Stimulated activated CD4-positive, alpha-beta T cell treated with anti-CD3 and anti-CD28 coated beads, Interleukin-4, amount 100 ng/mL, for 1 hour (primary cell): ENCODE measurements around the gene CHSY1.
A peak's percentile ranks its signal among the peaks of the same experiment; 100 is the strongest.

Experiments used
- DNase-seq: peaks from one replicate; pipeline ENCODE4 v3.0.0-alpha.2; 2020

Gene CHSY1

GRCh38 chr15:101168898-101169494 lies 82.9 kb downstream of the CHSY1 start:
- no peak for DNase-seq

DNA sequence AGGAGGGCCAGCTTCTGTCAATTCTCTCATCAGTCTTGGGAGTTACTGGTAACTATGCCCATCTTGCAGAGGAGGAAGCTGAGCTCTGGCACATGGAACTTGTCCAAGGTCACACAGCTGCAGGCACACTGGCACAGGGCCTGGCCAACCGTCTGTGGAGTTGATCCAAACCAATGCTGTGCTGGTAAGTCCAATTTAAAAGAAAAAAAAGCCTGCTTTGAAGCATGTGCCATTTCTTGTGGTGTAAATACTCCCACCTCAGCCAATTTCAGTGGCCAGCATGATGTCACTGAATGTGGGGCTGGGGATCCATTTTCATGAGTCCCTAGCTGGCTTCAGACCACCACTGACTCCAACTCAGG lies 83.4 kb downstream of the CHSY1 start:
- DNase-seq: no peak

DNA sequence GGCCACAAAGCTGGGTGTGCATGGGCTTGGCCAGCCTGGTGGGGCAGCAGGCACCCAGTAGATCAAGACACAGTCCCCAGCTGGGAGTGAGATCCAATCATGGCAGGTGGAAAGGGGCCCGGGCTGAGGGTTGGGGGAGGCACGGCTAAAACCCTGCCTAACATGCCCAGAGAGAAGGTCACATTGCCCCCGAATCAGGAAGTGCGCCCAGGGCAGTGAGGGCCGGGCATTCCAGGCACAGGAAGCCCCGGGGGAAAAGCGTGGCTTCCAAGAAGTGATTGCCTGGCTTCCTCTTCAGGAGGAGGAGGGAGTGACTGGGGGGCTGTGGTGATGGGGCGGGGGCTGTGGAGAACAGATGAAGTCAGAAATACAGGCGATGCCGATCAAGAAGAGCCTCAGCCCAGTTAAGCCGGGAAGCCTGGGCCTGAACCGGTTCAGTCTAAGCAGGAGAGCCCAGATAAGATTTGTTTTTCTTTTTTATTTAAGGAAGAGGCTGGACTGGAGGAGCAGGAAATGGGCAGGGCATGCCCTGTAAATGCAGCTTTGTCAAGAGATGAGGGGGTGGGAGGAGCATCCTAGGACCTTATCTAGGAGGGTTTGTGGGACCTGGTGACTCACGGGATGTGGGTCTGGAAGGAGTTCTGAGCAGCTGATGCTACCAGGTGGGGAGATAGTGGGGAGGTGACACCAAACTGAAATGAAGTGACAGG lies 83.9 kb downstream of the CHSY1 start:
- peak; percentile 39 for DNase-seq

GRCh38 chr15:101167411-101167752 lies 84.5 kb downstream of the CHSY1 start:
- DNase-seq: no peak

DNA sequence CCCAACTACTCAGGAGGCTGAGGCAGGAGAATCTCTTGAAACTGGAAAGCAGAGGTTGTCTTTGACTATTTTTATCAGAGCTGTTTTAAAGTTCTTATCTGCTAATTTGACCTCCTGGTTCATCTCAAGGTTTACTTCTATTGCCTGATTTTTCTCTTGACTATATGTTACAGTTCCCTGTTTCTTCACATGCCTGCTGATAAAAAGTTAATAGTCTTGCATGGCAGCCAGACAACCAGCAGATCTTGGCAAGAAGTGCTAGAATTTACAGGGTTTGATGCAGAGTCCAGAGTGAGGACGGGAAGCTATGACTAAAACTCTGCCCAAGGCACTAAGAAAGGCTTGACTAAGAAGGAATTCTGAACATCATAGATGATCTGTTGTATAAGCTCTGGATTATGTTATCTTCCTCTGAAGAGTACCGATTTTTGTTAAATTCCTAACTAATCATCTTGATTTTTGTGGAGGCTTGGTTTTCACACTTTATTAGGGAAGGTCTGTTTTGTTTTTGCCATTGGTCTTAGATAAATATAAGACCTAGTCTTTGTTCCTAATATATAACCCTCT lies 85.9 kb downstream of the CHSY1 start:
- DNase-seq: no peak

- no peak for DNase-seq
Measured at GRCh38 chr15:101162701-101163483, 89.0 kb downstream of the CHSY1 start.

DNA sequence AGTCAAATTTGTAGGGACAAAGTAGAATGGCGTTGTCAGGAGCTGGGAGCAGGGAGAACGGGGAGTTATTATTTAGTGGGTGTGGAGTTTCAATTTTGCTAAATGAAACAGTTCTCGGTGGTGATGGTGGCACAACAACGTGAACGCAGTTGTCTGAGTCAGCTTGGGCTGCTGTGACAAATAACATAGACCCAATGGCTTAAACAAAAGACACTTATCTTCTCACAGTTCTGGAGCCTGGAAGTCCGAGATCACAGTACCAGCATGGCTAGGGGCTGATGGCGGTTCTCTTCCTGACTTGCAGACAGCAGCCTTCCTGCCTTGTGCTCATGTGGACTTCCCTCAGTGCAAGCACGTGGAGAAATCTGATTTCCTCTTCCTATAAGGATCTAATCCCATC lies 90.2 kb downstream of the CHSY1 start:
- no peak for DNase-seq

- DNase-seq: no peak
Measured at GRCh38 chr15:101159936-101160815, 91.7 kb downstream of the CHSY1 start.

- DNase-seq: no peak
Measured at GRCh38 chr15:101159096-101159935, 92.5 kb downstream of the CHSY1 start.

DNA sequence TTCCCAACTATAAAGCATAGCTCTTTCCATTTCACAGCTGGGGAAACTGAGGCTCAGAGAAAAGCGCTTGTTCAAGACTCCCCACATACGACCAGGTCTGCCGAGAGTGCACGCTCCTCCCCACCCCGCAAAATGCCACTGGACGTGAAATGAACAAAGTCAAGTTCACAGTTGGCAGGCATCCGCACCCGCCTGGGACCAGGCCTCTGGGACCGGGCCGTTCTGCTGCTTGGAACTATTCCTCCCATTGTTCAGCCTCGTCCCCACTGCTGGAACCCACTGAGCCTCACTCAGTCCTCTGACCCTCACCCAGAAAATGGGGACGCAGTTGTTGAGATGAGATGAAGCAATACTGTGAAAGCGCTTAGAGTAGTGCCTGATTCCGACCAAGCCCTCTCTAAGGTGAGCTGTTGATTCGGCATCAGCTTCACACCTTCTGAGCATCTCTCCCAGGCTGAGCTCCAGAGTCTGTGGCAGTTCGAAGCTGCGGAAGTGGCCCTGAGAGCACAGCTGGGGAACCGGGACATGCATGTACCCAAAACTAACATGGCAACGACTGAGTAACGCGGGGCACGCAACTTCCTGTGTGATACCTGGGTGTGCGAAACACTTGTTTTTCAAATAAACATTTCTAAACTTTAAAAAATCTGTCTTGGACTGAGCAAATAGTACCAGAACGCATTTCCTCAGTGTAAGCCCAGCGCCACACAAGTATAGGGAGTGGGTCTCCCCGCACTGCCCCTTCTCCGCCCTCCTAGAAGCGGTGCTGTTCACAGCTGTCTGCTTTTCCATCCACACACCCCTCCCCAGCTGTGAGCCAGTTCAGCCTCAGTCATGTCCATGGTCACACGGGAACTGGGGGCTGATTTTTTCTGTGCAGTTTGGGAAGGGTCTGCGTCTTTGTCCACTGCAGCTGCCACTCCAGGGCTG lies 93.4 kb downstream of the CHSY1 start:
- DNase-seq: no peak

DNA sequence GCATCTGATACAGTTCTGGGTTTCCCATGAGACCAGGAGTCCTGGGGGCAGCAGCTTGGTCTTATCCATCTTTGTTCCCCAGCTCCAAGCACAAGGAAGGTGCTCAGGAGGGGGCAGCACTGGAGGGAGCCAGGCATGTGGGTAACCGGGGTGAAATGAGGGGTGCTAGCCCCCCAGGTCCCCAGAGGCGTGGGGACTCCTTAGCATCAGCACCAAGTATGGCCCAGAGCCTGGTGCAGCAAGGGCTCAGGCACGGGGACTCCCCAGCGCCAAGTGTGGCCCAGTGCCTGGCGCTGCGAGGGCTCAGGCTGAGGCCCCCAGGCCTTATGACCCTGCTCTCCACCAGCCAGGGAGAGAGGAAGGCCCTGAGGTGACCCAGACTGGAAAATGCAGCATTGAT lies 94.1 kb downstream of the CHSY1 start:
- no peak for DNase-seq

DNA sequence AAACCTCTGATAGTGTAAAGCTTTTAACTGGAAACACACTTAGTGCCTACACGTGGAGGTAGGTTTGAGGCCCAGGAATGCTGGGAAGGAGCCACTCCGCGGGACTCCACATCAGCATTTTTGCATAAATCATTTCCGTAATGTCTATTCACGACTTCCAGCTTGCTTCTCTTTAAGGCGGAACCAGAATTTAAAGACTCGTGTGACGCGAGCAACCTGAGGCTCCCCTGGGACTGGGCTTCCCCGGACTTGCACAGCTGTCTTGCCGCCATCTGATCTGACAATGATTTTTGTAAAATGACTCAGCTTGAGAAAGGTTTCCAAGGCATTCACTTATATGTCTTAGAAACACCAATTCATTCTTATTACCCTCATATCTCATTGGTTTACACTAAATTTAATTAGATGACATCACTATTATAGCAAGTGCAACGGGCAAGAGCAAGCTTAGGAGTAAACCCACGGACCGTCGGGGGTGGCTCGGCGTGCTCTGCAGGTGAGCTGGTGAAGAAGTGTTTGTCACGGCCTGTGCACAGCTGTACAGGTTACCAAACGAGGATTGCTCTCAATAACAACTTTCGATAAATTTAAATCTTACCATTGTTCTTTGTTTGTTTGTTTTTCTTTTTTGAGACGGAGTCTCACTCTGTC lies 95.2 kb downstream of the CHSY1 start:
- no peak for DNase-seq

GRCh38 chr15:101156061-101156460 lies 95.8 kb downstream of the CHSY1 start:
- DNase-seq: no peak

GRCh38 chr15:101153801-101154656 lies 97.8 kb downstream of the CHSY1 start:
- no peak for DNase-seq

DNA sequence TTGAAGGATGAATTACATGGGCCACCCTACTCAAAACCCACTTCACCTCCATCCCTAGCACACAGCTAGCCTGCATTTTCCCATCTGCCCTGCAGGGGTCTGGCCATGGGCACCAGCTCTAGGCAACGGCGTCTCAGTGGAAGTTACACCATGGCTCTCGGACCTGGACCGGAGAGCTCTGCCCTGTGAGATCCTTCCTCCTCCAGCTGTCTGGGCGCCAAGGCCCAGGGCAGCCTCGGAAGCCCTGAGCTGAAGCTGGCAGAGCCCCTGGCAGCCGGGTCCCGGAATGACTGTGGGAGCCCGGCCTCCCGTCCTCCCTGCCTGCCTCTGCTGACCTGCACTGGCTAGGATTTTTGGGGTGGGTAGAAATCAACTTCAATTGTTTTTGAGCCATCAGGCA lies 98.9 kb downstream of the CHSY1 start:
- no peak for DNase-seq

DNA sequence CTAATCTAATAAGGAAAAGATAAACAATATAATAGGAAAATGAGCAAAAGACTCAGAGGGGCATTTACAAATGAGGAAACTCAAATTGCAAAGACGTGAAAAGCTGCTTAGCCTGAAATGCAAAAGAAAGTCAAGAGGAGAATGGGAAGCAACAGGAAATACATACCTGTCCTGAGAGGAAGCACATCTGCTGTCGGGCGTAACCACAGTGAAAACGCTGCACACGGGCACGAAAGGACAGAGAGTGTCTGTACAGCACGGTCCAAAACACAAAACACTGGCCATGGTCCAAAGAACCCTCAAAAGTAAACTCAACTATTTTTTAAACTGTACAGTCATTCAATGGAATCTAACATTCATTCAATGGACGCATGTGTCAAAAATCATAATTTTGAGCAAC lies 100.6 kb downstream of the CHSY1 start:
- DNase-seq: no peak

GRCh38 chr15:101150723-101151040 lies 101.2 kb downstream of the CHSY1 start:
- no peak for DNase-seq

GRCh38 chr15:101149864-101150722 lies 101.8 kb downstream of the CHSY1 start:
- no peak for DNase-seq
